Esophagus muscularis mucosa (tissue), 4 donors: ENCODE measurements around the gene EBF4. TPM values are rescaled to one million over a fixed set of nuclear protein-coding genes. Genes with fewer than 3 reads are reported as not detected.
A peak's percentile ranks its signal among the peaks of the same experiment; 100 is the strongest.

Experiments used
- DNase-seq: peaks from one replicate; pipeline ENCODE4 v3.0.0-alpha.2; 2017; ENCODE audit errors: extremely low spot score
- H3K27ac ChIP-seq, 4 donors: fragments of 200-600 bp; sonication (generic); replicated peaks in 1 of 4; 1 replicate in 3 of 4; 2 replicates in 1 of 4; pipeline ENCODE4 v1.5.1; 2016 to 2019; ENCODE audit warnings: mild to moderate bottlenecking in 1 of 4
- H3K27me3 ChIP-seq, 4 donors: fragments of 200-600 bp; sonication (generic); one replicate each; pipeline versions ENCODE4 v1.5.1 to v1.6.0; 2016 to 2019
- H3K36me3 ChIP-seq, 4 donors: fragments of 200-600 bp; sonication (generic); one replicate each; pipeline ENCODE4 v1.5.1; 2016 to 2019
- H3K4me1 ChIP-seq, 4 donors: fragments of 200-600 bp; sonication (generic); one replicate each; pipeline ENCODE4 v1.5.1; 2016 to 2019
- H3K4me3 ChIP-seq, 4 donors: fragments of 200-600 bp; sonication (generic); 1 replicate in 2 of 4; 2 replicates in 2 of 4; pipeline ENCODE4 v1.5.1; 2016 to 2019; ENCODE audit warnings: mild to moderate bottlenecking in 4 of 4, moderate library complexity in 1 of 4
- H3K9me3 ChIP-seq, 4 donors: fragments of 200-600 bp; sonication (generic); 1 replicate in 3 of 4; 2 replicates in 1 of 4; pipeline ENCODE4 v1.5.1; 2016 to 2019
- CTCF ChIP-seq, 3 experiments: fragments of 200-600 bp in 2 of 3; fragments of 450-650 bp in 1 of 3; sonication (generic) in 2 of 3; IDR thresholded peaks; one replicate each; pipeline ENCODE4 v1.5.1; 2017 to 2019; ENCODE audit warnings: antibody characterized with exemption in 3 of 3, mild to moderate bottlenecking in 2 of 3, moderate library complexity in 1 of 3
- EP300 ChIP-seq: sonication (generic); formaldehyde crosslinking; IDR thresholded peaks from one replicate; pipeline ENCODE4 v1.6.1; 2017; ENCODE audit warnings: antibody characterized with exemption
- POLR2A ChIP-seq: fragments of 450-650 bp; IDR thresholded peaks from one replicate; pipeline ENCODE4 v1.6.1; 2017; ENCODE audit warnings: antibody characterized with exemption, moderate library complexity, mild to moderate bottlenecking, low read depth
- POLR2AphosphoS5 ChIP-seq, 2 donors: sonication (generic); formaldehyde crosslinking; IDR thresholded peaks; one replicate each; pipeline ENCODE4 v1.6.1; 2017; ENCODE audit warnings: antibody characterized with exemption in 2 of 2
- WGBS: methylation state at CpG from one replicate; pipeline ENCODE4 v1.1.5; 2018; 5-methylcytosine and 5-hydroxymethylcytosine counted together
- intact Hi-C: fragments of 100-400 bp; cut with DNase I; formaldehyde crosslinking; loops from one replicate; pipeline ENCODE4 v1.15.1; 2023
- total RNA-seq, 4 donors: library from RNA; depleted of rRNA; stranded (reverse); fragments of >200 nt; gene quantifications; one replicate each; pipeline versions ENCODE4 v1.1.0 to v1.2.1, GENCODE V29; 2016

EBF4 gene
- total RNA-seq, 4 donors from 2014 or later: 23.7 to 46.7 (median 30.1) TPM

GRCh38 chr20:2691663-2692035 lies 931 bp upstream of the EBF4 start:
- TF ChIP-seq POLR2A (no peak), POLR2AphosphoS5 (IDR thresholded peaks at IDR 0.05) (no peak), EP300 (no peak), CTCF (IDR thresholded peaks at IDR 0.05) (no peak)
- H3K4me3 ChIP-seq: peak overlapping the region; percentile 70 to 82 (median 70)
- H3K27me3 ChIP-seq: peaks cover 0 to 12% (median 0%) of the 10 kb centered on the region in 4 donors
- peak overlapping the region; percentile 86 to 95 (median 93) for H3K27ac ChIP-seq
- 70% methylated on average over 10 of the region's 10 CpGs for WGBS
- DNase-seq: no peak
- intact Hi-C loops: loop anchor here (2.0 to 10.0 kb wide), 4 partner anchors 27 to 153 kb away; partner anchors contain the start of genes IDH3B, NOP56, PCED1A and VPS16
- no peaks in the 10 kb centered on the region for H3K9me3 ChIP-seq
- peaks cover 0 to 4% (median 0%) of the 10 kb centered on the region in 4 donors for H3K36me3 ChIP-seq
- H3K4me1 ChIP-seq: peaks cover 8 to 31% (median 29%) of the 10 kb centered on the region in 4 donors

GRCh38 chr20:2692886-2693285 lies 306 bp downstream of the EBF4 start:
- DNase-seq: no peak
- Histone ChIP-seq H3K4me3 (peak overlapping the region; percentile 70 to 82 (median 70)), H3K4me1 (peaks cover 8 to 30% (median 29%) of the 10 kb centered on the region in 4 donors), H3K36me3 (peaks cover 0 to 4% (median 0%) of the 10 kb centered on the region in 4 donors), H3K9me3 (no peaks in the 10 kb centered on the region), H3K27me3 (peaks cover 0 to 12% (median 0%) of the 10 kb centered on the region in 4 donors), H3K27ac (peak overlapping the region; percentile 68 to 95 (median 84))
- no CpG with 5 or more reads among the region's 64 CpGs for WGBS
- intact Hi-C loops: loop anchor here (2.0 to 10.0 kb wide), 4 partner anchors 28 to 152 kb away; partner anchors contain the start of genes IDH3B, NOP56, PCED1A and VPS16
- TF ChIP-seq POLR2A (no peak), EP300 (no peak), POLR2AphosphoS5 (IDR thresholded peaks at IDR 0.05) (no peak), CTCF (IDR thresholded peaks at IDR 0.05) (no peak)

DNA sequence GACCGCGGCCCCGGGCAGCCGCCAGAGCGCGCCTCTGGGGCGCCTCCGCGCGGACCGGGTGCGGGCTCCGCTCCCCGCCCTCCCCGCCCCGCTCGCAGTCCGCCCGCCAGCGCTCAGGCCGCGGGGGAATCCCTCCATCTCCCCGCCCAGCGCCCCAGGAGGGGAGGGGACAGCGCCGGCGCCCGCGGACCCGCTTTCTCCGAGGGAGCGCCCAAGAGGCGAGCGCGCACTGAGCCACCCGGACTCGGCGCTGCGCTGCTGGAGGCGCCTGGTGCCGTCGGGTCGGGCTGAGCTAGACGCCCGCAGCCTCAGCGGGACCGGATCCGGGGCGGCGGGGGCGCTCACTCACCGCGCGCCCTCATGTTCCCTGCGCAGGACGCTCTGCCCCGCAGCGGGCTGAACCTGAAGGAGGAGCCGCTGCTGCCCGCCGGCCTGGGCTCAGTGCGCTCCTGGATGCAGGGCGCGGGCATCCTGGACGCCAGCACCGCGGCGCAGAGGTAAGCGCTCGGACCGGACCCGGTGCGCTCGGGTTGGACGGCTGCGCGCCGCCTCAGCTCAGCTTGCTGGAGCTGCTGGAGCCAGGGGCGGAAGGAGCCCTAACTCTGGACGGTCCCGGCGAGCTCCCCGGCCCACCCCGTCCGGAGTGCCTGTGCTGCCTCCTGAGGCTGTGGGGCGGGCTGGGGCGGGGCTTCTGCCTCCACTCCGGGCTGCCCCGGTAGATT lies 867 bp downstream of the EBF4 start:
- intact Hi-C loops: loop anchor here (2.0 to 10.0 kb wide), 4 partner anchors 29 to 151 kb away; partner anchors contain the start of genes IDH3B, NOP56, PCED1A and VPS16
- Histone ChIP-seq H3K27me3 (peaks cover 0 to 12% (median 0%) of the 10 kb centered on the region in 4 donors), H3K4me3 (peak overlapping the region; percentile 70 to 82 (median 70)), H3K9me3 (no peaks in the 10 kb centered on the region), H3K27ac (peak overlapping the region; percentile 68 to 95 (median 84)), H3K4me1 (peaks cover 8 to 27% (median 25%) of the 10 kb centered on the region in 4 donors), H3K36me3 (peaks cover 0 to 4% (median 0%) of the 10 kb centered on the region in 4 donors)
- TF ChIP-seq CTCF (IDR thresholded peaks at IDR 0.05): peak in 1 of 3 experiments; percentile 6
- no peak for TF ChIP-seq POLR2A
- no peak for TF ChIP-seq EP300
- no peak for TF ChIP-seq POLR2AphosphoS5 (IDR thresholded peaks at IDR 0.05)
- no peak for DNase-seq
- no CpG with 5 or more reads among the region's 89 CpGs for WGBS

GRCh38 chr20:2694008-2694471 lies 1.5 kb downstream of the EBF4 start:
- TF ChIP-seq EP300 (no peak), POLR2AphosphoS5 (IDR thresholded peaks at IDR 0.05) (no peak), CTCF (IDR thresholded peaks at IDR 0.05) (no peak), POLR2A (no peak)
- Histone ChIP-seq H3K27ac (peak overlapping the region in 1 of 4 donors; percentile 75), H3K4me3 (peak overlapping the region; percentile 70 to 82 (median 70)), H3K36me3 (peaks cover 0 to 4% (median 0%) of the 10 kb centered on the region in 4 donors), H3K27me3 (peaks cover 0 to 12% (median 0%) of the 10 kb centered on the region in 4 donors), H3K9me3 (no peaks in the 10 kb centered on the region), H3K4me1 (peaks cover 8 to 27% (median 25%) of the 10 kb centered on the region in 4 donors)
- WGBS: 59% methylated on average over 12 of the region's 23 CpGs
- DNase-seq: no peak
- intact Hi-C loops: loop anchor here (5.0 to 10.0 kb wide), 2 partner anchors 58 to 151 kb away; partner anchors contain the start of genes PCED1A and VPS16
